ENCODE data around the gene NPTN.
A peak's percentile ranks its signal among the peaks of the same experiment; 100 is the strongest.
"Not testable (repeated sequence)": the region's sequence is repeated elsewhere in the genome, so short reads cannot be mapped to it uniquely, and the experiment has no call there.

The NPTN gene

DNA sequence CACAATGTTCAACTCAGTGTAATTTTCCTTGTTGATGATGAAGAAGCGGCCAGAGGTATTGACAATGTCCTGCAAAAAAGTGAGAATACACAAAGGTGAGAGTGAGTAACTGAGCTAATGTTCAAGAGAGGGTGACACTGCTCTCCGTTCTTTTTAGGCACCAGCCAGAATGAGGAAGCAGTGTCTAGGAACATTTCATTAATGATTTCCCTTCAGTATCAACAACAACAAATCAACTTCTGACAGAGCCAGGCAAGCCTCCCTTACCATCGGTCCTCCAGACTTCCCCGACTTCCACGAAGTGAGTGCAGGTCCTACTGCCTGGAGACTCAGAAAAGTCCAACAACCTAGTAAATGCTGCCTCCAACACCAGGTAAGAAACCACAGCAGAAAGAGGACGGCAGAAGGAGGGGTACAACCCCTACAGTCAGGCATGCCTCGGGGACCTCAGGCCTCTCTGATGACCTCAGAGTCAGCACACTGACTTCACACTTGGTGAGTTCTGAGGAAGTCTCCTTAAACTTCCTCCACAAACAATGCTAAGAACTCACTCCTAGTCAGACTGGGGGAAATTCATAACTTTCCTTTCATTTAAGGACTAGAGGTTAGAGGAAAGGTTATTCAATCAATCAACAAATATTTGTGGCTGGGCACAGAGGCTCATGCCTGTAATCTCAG lies 62.7 kb downstream of the NPTN start:
- peak; percentile 75 for DNase-seq

DNA sequence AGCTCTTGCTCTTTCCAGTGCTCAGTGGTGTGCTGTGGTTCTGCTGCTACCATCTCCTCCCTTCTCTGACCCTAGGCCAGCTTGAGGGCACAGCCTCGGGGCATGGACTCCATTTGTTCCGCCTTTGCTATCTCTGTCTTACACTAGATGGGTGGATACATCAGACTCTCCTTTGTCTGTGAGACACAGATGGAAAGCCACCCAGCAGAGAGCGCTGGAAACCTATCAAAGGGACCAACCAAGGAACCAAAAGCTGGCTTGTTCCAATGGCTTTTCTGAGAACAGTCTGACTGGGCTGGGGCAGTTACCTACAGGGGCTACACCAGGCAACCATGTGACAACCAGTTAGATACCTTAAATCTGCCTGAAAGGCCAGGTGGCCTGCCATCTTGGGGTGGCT lies 63.8 kb downstream of the NPTN start:
- no peak for DNase-seq

DNA sequence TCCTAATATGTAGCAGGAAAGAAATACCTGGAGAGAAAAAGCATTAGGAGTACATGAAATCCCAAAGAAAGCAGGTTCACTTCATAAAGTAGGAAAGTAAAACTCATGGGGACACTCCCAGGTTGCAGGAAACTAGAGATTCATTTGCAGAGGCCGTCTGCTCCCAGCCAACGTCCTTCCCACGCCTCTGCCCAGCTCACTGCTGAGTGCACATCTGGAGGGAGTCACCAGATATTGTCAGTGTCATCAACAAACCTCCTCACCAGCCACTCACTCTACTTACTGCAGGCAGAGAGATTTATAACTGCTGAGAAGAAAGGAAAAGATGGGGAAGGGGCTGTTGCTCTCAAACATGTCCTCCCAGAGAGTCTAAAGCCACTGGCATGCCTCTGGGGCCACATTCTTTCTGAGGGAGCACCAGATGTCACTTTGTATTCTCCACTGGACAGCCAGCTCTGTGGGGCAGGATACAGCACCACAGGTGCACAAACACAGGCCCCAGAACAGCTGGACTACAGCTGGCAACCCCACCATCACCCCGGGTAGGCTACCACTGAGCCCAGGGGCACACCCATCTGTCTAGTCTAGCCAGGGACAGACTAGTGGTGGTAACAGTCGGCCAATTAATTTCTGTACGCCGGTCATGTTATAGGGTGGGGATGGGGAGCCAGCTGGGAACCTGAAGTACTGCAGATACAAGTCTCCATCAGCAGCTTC lies 64.5 kb downstream of the NPTN start:
- no peak for DNase-seq

DNA sequence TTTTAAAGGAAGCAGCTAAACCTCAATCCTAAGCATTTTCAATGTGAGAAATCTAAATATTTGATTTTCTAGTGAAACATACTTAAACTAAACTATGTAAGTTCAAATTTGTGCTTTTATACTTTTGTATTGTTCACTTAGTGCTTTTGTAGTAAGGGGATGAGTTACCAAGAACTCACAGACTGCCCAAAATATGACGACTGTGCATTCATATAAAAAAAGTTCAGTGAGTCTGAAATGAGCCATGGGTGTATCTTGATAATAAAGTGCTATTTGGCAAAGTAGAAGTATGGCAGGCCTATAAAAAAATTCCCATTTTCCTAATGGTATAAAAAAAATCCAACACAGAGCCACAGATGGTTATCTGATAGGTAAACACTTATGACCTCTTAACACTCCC lies 66.2 kb downstream of the NPTN start:
- no peak for DNase-seq

DNA sequence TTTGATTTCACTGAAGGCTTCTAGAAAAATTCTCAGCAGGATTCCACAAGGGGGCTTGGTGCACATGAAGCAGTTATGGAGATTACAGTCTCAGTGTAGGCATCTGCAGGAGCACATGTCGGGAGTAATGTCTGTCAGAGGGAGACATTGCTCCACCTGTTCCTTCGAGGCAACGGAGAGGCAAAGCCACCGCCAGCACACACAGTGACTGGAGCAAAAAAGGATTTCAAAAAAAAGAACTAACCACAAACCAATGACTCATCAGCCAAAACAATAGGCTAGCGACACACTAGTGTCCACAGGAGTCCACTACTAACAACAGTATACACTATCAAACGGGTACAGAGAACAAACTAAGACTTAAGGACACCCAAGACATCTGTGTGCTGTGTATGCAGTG lies 68.9 kb downstream of the NPTN start:
- DNase-seq: peak; percentile 74

DNA sequence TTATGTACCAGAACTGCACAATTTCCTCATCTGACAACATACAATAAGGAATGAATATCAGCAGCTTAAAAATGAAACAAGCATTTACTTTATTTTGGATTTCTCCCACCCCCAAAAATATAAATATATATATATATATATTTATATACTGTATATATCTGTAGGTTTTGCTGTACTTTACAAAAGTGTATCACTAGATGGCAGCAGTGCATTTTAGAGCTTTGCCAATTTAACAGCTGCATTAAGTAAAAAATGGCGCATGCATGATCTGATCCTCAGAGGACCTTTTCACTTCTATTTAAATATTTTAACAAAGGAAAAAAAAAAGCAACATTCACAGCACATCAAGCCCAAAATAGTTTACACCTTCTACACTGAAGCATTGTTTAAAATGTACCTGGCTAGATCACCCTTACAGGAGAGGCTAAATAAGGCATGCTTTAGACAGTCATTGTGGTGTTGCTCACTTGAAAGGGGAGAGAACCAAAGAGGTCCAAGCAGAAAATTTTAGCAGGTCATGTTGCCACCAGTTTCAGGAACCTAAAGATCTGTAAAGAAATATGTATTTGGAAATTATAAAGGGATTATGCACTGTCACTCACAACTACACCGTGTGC lies 72.6 kb downstream of the NPTN start:
- peak; percentile 68 for DNase-seq

DNA sequence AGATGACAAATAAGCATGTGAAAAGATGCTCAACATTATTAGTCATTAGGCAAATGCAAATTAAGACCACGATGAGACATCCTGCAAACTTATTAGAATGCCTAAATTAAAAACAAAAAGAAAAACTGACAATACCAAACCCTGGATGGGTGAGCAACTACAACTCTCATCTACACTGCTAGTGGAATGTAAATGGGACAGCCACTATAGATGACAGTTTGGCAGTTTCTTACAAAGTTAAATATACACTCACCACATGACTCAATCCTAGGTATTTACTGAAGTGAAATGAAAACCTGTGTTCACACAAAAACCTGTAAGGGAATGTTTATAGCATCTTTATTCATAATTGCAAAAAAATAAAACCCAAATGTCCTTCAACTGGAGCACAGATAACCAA lies 74.7 kb downstream of the NPTN start:
- DNase-seq: peak; percentile 13

DNA sequence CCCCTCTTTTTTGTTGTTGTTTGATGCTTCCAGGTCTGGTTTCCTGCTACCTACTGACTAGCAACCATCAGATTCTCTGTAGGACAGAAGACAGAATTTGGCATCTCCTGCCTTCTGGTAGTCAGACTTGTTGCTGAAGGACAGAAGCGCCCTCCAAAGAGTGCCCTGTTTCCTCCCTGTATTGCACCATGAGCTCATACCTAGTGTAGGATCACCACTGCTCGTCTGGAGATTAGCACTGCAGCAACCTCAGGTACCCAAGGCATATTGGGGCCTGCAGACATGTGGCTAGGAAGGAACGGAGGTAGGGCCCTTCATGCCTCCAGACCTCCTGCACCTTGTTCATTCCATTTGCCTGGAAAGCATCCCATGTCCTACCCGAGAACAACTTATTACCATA lies 78.1 kb downstream of the NPTN start:
- no peak for DNase-seq

DNA sequence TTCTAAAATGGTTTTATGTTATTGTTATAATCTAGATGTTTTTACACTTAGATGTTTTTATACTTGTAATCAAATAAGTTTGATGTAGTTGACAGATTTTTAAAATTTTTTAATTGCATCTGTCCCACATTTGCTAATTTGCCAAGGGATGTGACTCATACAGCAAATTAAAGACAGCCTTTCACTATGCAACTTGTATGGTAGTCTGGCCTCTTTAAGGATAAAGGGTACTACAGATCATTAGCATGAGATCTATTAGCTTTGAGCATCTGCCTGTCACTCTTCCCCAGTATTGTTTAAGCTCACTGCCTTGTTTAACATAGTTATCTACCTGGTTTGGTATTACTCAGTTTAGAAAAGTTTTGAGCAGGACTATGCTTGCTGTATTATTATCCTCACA lies 83.0 kb downstream of the NPTN start:
- DNase-seq: no peak

DNA sequence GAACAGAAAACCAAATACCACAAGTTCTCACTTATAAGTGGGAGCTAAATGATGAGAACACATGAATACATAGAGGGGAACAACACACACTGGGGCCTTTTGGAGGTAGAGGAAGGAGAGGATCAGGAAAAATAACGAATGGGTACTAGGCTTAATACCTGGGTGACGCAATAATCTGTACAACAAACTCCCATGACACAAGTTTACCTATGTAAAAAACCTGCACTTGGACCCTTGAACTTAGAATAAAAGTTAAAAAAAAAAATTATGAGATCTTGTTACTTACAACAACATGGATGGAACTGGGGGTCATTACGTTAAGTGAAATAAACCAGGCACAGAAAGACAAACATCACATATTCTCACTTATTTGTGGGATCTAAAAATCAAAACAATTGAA lies 84.3 kb downstream of the NPTN start:
- not testable (repeated sequence) for DNase-seq

DNA sequence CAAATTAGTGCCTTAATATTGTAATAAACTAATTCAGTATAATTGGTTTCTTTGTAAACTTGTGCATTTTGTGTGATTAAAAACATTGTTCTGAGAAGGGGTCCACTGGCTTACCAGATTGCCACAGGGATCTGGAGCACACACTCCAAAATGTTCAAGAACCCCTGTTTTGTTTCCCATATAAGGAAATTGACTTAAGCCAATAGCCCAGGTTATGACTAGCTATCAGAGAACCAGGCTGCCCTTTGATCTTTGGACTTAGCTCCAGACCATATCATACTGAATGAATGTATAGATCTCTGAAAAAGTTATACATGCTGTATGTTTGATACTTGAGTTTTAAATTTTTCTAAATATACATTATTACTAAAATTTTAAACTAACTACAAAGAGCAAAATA lies 91.7 kb downstream of the NPTN start:
- no peak for DNase-seq

DNA sequence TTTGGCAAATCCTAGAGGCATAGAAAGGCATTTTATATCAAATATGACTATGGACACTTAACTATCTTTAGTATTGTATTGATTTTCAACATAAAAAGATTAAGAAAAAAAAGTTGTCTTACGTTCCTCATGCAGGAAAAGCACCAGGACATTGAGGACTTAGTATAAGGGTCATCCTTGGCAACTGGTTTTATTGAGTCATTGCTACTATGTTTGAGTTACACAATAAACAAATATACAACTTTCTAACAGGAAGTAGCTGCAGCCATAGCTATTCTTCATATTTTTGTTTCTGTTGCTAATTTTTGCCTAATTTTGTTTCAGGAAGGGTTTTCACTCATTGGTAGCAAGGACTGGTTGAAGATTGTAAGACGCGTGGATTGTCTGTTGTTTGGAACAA lies 93.0 kb downstream of the NPTN start:
- DNase-seq: peak; percentile 76

DNA sequence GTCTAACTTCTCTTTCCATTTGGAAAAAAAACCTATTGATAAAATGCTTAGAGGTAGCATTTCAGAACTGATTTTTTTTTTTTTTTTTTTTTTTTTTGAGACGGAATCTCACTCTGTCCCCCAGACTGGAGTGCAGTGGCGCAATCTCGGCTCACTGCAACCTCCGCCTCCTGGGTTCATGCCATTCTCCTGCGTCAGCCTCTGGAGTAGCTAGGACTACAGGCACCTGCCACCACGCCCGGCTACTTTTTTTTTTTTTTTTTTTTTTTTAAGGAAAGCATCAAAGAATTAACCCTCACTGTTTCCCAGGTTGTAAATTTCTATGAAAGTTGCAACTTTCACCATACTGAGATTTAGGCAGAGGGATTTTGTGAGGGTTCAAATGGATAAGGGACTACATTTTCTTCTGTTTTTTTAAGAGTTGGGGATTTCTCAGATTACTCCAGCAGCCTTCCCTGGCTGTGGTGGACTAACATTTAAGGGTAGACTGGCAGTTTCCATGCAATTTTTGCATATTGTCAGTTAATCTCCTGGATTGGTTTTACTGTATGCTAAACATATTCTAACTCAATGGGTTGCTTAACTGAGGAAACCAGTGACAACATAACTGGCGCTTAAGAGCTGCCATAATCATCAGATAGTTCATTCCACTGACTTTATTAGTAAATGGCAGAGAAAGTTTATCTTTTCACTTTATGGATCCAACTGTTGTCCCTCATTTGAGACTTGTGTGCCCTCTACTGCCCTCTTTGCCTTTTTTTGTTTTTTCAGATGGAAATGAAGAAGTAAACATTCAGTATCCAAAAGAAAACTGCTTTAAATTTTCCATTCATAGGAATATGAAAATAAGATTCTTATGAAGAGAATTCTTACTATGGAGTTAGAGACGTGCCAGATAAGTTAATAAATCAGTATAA lies 93.7 kb downstream of the NPTN start:
- DNase-seq: peak; percentile 62

DNA sequence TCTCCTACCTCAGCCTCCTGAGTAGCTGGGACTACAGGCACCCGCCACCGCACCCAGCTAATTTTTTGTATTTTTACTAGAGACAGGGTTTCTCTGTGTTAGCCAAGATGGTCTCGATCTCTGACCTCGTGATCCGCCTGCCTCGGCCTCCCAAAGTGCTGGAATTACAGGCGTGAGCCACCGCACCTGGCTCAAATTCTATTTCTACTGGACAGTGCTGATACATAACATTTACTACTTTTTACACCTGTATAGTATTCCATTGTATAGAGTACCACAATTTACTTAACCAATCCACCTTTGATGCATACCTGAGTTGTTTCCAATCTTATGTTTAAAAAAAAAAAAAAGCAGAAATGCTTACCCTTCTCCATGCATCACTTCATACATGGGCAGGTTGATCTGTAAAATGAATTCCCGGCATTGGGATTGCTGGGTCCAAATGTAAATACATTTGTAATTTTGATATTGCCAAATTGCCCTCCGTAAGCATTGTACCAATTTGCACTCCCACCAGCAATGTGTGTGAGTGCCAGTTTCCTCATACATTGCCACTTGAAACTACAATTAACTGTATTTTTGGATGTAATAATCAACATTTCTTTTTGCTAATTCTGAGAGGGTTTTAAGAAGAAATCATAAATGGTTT lies 94.5 kb downstream of the NPTN start:
- DNase-seq: no peak

DNA sequence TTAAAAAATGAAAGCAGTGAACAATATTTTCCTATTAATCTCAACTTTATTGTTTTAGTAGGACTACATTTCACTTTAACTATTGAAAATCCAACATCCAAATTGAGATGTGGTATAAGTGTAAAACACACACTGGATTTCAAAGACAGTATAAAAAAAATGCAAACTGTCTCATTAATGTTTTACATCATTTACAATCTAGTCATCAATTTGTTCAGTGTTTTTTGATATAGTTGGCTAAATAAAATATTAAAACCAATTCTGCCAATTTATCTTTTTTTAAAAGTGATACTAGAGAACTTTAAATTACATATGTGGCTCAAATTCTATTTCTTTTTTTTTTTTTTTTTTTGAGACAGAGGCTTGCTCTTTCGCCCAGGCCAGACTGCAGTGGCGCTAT lies 95.1 kb downstream of the NPTN start:
- DNase-seq: no peak

DNA sequence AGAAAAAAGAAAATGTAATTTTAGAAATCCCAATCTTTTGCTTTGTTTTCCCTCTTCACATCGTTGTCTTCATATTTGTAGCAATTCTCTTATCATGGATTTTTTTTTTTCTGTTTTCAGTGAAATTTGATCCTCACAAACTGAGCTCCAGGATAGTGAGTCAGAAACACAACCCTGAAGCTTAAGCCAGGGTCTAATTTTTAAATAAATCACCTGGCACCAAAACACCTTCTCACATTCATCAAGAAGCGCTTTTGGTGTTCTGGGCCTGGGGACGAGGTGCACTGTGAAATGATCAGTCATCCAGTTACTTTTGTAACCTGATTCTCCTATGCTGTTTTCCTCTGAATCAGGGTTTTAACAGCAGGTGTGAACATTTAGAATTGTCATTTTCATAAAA lies 102.5 kb downstream of the NPTN start:
- no peak for DNase-seq

DNA sequence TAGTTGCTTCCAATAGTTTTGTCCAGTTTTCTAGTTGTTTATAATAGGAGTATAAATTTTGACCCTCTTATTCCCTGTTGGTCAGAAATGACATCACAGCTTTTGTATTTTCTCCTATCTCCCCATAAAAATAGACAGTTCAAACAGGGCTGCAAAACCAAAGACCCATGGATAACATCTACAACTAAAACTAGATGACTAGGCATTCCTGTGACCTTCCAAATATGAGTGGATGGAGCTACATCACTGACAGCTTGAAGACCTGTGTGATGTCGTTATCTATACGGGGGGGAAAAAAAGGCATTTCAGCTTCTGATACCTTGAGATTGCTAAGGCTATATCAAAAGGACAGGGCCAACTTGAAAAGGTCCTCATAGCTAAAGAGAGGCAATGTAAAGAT lies 105.6 kb downstream of the NPTN start:
- DNase-seq: no peak

DNA sequence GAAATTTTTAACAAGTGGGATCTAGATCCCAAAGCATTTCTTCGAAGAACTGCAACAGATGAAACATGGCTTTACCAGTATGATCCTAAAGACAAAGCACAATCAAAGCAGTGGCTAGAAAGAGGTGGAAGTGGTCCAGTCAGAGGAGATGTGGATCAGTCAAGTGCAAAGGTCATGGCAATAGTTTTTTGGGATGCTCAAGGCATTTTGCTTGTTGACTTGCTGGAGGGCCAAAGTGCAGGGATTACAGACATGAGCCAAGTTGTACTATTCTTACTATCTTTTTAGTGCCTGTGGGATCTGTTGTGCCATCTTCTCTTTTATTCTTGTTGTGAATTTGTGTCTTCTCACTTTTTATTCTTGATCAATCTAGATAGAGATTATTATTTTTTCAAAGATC lies 108.3 kb downstream of the NPTN start:
- no peak for DNase-seq

DNA sequence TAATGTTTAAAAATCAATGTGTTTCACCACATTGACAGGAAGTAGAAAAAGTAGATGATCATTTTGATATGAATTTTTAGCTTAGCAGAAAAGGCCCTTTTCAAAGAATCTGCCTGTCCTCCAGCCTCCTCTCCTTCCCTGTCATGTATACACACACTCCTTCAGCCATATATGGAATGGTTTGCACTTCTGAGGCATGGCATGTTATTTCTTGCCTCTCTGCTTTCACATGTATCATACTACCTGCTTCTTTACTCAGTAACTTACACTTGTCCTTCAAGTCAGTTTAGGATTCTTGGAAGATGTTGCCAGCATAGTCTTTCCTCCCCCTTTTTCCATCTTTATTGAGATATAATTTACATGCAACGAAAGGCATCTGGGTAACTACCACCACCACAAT lies 111.2 kb downstream of the NPTN start:
- no peak for DNase-seq

DNA sequence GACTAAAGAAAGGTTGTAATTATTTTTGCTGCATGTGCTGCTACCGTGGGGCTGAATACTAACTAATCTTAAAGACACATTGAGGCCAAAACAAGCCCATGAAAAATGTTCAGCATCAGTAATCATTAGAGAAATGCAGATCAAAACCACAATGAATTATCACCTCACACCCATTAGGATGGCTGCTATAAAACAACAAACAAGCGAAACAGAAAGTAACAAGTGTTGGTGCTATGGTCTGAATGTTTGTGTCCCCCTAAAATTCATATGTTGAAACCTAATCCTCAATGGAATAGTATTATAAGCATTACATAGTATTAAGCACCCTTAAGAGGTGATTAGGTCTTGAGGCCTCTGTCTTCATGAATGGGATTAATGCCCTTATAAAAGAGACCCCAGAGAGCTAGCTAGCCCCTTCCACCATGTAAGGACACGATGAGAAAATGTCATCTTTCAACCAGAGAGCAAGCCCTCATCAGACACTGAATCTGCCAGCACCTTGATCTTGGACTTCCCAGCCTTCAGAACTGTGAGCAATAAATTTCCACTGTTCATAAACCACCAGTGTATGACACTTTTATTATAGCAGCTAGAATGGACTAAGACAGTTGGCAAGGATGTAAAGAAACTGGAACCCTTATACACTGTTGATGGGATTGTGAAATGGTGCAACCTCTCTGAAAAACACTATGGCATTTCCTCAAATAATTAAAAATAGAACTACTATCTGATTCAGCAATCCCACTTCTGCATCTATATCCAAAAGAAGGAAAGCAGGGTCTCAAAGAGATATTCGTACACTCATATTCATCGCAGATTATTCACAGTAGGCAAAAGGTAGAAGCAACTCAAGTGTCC lies 114.1 kb downstream of the NPTN start:
- DNase-seq: peak; percentile 29

DNA sequence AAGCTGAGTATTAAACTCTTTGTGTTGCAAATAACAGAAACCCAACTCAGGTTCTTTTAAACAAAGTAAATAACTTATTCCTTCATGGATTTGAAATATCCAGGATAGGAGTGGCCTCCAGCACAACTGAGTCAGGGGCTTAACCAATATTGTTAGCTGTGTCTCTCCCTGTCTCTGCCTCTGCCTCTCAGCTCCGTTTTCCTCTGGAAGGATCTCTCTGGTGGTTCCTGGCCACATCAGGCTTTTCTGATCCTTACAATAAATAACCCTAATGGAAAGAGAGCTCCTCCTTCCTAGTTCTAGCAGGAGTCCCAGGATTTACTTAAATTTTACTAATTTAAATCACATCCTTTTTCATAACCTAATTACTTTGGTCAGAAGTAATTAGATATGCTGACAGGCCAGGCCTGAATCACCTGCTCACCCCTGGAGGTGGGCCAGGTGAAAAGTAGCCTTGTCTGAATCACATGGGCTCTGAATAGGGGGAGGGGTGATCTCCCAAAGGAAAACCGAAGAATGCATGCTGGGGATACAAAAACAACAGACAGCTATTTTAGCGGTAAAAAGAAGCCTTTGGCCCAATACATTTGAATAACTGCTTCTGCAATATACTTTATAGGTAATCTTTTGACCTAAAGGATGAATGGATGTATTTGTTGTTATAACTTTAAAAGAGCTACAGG lies 114.9 kb downstream of the NPTN start:
- DNase-seq: no peak
